Right renal pelvis (tissue), 4 donors: ENCODE data around the gene CRYL1. TPM values are rescaled to one million over a fixed set of nuclear protein-coding genes. Genes with fewer than 3 reads are reported as not detected.

ENCODE experiments used
- DNase-seq, 4 donors: peaks; one replicate each; pipeline ENCODE4 v3.0.0-alpha.2; 2013; ENCODE audit warnings: low read depth in 4 of 4, low spot score in 3 of 4, missing footprints in 1 of 4
- polyA plus RNA-seq, 4 donors: library from polyadenylated mRNA; unstranded; fragments of 120-200 nt; gene quantifications; one replicate each; pipeline ENCODE4 v1.2.1, GENCODE V29; 2013; ENCODE audit not compliant: insufficient read length in 4 of 4

CRYL1 gene
- polyA plus RNA-seq, 4 donors, result 136 to 159 (median 141) TPM

- DNase-seq, result no peak
Observed at GRCh38 chr13:20534038-20534608, 8.5 kb upstream of the CRYL1 start.

DNA sequence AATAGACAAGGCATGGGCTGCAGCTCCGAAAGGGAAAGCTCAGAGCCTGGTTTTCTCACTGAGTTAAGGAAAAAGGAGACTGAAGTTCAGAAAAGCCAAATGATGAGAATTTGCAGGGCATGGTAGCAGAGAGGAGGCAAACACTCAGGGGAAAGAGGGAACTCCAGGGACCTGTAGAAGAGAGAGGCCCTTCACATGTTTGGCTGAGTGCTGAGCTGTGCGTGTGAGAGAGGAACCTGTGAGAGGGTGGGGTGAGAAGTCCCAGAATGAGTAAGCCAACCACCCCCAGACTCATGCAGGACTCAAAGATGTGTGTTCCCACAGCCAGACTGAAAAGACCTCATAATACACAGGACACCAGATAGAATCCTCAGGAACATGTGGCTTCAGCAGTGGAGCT lies 2.8 kb upstream of the CRYL1 start:
- no peak for DNase-seq

DNA sequence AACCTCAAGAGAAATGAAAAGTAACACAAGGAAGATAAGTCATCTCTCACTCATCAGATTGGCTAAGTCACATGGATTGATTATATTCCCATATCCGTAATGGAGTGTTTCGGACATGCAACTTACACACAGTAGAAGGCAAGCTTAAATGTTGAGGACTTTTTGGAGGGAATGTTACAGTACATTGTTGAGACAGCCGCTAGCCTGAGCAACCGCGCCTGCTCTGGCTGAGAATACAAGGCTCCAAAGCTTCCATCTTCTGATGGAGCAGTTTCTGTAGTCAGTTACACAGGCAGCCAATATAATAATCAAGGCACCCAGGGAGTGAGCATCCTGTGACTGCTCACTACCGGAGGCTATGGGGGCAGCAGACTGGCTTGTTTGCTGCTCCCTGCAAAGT lies 1.0 kb upstream of the CRYL1 start:
- DNase-seq, result no peak

GRCh38 chr13:20525144-20525600 lies 485 bp downstream of the CRYL1 start:
- no peak for DNase-seq

DNA sequence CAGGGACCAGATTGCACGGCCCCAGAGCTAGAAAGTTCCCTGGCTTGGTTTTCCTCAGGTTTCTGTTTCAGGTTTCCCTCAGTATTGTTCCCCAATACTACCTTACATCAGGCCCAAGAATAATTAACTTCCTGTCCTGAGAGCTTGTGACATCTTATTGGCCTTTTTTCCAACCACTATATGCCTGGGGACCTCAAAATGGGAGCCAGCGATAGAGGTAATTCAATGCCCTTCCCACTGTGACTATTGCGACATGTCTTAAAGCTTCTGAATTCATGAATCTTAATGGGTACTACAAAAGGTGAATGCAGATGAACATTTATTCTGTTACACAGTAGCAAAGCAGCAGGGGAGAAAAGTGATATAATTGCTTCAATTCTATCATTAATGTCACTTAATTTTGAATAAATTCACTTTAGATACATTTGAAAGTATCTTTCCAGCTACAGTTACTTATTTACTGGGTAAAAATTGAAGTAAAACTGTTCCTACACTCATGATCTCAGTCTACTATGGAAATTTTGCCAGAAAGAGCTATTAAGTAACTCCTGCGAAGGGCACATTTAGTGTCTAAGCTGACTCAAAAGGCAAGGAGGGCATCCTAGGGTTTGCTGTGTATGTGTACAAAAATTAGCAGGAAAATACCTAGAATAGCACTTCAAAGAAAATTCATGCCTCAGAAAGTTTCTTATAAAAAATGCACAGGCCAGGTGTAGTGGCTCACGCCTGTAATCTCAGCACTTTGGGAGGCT lies 4.1 kb downstream of the CRYL1 start:
- no peak for DNase-seq

DNA sequence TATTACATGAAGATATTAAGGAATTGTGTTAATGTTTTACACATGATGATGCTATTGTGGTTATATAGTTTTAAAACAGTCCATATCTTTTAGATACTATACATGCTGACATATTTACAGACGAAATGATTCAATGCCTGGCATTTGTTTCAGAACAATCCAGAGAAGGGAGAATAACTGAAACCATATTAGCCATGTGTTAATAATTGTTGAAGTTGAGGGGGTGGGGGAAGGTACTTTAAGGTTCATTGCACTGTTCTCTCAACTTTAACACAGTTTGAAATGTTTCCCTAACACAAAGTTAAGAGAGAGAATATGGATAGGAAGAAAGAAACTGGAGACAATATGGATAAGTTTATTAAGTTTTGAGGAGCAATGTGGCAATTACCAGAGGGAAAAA lies 5.8 kb downstream of the CRYL1 start:
- no peak for DNase-seq

GRCh38 chr13:20518660-20519100 lies 7.0 kb downstream of the CRYL1 start:
- DNase-seq, result no peak

- no peak for DNase-seq
Observed at GRCh38 chr13:20514866-20515265, 10.8 kb downstream of the CRYL1 start.

DNA sequence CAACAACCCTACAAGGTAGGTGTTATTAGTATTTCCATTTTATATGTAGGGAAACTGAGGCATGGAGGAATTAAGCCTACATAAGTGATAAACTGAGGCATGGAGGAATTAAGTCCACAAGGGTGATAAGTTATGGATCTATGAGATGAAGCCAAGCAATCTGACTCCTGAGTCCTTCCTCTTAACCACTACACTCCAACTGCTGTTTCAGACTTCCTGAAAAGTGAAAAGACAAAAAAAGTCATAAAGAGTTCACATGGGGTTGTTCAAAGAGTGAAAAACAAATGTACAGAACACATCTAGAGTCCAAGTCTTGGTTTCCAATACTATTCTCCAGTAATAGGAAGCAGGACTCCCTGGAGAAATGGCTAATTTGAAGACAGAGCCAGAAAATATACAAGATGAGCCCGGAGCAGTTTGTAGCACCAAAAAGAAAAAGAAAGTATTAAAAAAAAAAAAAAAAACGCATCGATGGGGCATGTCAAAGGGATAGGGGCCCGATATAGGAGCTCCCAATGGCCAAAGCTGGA lies 12.1 kb downstream of the CRYL1 start:
- no peak for DNase-seq

DNA sequence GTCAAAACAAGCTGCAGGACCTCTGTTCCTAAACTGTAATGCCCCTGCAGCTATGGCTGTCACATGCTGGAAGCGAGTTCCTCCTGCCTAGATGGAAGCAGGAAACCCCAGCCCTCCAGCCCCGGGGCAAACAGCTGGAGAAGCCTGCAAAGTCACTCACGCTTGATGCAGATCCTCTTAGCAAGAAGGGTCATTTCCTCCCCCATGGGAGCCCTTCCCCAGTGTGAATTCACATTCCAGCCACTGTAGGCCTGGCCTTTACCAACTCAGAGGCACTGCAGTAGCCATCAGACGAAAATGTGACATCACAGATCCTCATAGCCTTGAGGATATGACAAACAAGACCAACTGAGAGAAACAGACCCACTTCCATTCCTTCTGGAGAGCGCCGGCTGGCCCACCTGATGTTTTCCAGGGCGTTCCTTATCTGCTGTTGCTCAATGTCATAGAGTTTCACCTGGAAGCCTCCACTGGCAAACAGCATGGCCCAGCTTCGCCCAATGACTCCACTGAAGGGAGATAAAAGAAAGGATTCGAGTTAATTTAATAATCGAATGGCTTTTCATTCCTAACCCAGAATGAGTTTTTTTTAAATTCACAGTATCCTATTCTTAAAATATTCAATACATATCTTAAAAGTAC lies 13.5 kb downstream of the CRYL1 start:
- DNase-seq, result no peak

- no peak for DNase-seq
Observed at GRCh38 chr13:20506696-20507095, 19.0 kb downstream of the CRYL1 start.

DNA sequence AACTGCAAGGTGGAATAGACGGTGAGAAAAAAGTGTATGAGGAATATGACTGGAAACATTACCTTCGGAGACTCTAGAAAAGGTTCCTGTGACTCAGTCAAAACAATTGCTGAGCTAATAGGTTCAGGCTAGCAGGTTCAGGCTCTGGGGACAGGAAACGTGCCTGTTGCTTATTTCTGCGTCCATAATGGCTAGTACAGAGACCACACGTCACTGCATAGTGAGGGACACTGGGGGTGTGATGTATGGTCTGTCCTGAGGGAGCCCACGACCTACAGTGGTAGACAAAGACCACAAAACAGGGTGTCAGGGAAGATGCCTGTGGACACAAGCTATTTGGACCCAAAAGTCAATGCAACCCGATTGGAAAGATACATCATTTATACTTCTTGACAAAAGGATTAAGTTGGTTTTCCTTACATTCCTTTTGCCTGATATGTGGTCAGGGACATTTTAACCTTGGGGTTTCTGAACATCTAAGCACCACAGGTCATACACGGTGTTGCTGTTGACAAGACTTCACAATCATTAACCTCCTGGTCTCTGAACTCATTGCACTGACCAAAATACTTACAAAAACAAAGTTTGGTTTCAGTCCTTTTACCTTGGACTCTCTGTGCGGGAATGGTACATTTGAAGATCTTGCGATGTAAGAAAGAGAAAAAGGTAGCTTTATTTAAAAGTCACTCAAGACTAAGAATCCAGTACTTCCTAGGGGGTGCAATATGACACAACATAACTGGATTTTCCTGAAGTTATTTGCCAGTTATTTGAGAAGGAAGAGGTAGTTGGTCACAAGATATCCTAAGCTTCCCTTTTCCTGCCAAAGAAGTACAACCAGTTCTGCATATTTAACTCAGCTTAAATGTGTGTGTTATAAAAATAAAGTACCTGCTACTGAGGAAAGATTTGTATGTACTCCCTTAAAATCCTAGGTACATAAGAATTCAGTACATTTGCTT lies 20.0 kb downstream of the CRYL1 start:
- DNase-seq, result no peak

DNA sequence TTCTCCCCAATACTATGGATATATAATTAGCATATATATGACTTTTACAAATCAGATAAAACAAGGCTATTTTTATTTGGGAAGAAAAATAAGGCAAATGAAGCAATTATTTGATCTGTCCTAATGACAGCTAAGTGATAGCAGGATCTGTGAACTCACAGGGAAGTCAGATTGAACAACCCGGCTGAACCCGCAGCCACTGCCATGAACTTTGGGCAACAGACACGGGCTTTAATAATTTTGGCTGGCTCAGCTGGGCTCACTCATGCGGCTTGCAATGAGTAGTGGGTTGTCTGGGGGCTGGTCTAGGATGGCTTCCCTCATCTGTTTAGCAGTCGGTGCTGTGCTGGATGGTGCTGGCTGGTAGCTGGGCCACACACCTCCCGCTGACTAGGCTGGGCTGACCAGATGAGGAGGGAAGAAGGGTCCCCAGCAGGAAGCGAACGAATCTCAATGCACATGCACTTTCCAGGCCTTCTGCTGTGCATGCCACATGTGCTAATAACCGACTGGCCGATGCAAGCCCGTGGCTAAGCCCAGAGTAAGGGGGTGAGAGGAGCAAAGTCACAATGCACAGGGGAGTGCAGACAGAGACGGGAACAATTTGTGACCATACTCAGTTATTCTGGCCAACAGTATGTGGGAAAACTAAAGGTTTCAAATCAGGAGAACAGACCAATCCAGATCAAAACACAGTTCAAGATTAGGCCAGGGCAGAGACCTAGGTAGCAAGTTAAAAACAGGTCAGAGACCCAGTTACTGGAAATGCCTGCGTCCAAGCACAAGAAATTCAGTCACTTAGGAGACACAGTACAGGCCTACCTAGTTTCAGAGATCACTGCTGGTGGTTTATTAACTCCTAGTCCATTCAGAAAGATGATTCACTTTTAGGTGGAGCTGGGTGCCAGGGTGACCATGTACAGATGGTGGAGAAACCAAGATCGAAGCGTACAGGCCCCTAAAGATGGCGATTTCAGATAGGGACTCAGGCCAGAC lies 22.3 kb downstream of the CRYL1 start:
- no peak for DNase-seq

DNA sequence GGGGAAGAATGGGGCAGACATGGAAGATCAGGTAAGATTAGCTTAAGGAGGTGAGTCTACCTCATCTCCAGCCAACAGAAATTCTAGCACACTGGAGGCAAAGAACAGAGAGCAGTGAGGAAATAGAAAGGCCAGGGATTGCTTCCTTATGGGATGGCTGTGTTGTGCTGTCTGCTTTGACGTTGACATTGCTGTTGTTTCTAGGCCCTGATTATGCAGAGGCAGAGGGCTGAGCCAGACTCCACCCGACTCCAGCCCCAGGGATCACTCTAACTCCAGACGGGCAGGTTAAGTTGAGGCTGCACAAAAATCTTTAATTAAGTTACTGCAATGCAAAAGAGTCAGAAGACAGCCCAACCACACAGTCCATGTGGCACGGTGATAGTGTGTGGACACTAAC lies 24.1 kb downstream of the CRYL1 start:
- DNase-seq, result no peak

DNA sequence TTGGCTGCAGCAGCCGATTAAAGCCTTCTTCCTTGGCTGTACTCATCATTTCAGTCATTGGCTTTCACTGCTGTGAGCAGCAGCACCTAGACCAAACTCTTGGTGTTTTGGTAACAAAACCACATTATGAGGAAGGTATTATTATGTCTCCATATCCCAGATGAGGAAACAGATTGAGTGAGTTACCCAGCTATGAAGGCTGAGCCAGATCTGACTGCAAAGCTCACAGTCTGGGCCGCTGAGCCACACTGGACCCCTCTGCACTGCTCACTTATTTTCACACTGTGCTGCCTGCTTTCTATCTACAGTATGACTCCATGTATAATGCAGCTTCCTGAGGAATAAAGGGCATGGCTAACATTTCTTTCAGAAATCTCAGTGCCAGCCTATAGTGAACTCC lies 24.5 kb downstream of the CRYL1 start:
- no peak for DNase-seq

DNA sequence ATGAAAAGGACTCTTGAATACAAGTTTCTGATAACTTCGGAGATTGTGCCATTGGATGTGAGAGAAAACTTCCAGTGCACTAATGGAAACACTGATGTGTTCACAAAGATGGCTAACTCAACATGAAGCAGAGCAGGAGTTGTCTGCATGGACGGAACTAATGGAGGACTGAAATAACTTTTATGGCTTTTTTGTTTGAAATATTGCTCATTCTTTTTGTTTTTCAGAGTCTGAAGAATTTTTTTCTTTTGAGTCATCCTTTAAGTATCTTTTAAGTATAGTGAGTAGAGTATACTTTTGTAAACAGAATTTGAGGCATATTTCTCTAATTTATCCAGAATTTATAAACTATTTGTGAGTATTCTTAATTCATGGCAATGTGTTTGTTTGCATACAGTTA lies 25.7 kb downstream of the CRYL1 start:
- no peak for DNase-seq

DNA sequence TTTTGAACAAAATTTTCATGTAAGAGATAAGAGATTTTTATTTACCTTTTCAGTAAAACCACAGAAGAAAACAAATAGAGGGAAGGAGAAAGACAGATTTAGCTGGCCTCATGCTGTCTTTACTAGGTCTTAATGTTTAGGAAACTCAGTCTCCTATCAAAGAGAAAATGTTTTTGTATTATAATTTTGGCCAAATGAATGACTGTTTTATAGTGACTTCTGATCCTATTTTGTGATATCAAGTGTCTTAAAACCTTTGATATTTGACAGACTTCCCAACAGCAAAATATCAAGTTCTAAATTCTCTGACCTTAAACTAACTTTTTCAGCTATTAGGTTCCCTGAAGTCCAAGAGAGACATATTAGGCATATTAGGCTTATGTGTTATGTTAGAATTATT lies 27.0 kb downstream of the CRYL1 start:
- no peak for DNase-seq

DNA sequence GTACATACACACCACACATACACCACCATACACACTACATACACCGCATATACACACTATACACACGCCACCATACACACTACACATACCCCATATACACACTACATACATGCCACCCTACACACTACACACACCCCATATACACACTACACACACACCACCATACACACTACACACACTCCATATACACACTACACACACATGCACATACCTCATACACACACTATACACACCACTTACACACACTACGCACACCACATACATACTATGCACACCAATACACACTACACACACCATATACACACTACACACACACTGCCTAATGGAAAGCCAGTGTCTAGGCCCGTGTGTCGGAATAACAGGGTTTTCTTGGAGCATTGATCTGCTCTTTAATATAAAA lies 27.5 kb downstream of the CRYL1 start:
- DNase-seq, result no peak

DNA sequence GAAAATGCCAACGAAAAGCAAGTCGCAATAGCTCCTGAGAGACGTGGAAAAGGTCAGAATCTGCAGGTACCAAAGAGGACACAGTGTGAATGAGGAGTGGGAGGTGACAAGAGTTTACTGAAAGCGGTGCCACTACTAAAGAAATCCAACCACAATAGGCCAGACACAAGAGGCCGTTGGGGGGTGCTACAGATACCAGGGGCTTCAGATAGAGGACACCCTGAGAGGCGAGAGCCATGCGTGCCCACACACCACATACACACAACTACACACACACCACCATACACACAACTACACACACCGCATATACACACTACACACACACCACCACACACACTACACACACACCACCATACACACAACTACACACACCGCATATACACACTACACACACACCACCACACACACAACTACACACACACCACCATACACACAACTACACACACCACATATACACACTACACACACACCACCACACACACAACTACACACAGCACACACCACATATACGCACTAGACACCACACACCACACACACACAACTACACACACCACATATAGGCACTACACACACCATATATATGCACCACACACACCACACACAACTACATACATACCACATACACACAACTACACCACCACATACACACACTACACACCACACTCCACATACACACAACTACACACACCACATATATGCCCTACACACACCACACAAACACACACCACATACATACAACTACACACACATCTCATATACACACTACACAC lies 28.5 kb downstream of the CRYL1 start:
- DNase-seq, result no peak
